GM18502 (cell line): Measurements from ENCODE around the gene KDM2A.
A peak's percentile ranks its signal among the peaks of the same experiment; 100 is the strongest.

Experiments used
- ATAC-seq: cut with Tn5 transposase; IDR thresholded peaks from one replicate; pipeline ENCODE4 v1.9.1; 2021; ENCODE audit warnings: mild to moderate bottlenecking; ENCODE audit not compliant: unreplicated experiment, poor library complexity

Gene KDM2A

DNA sequence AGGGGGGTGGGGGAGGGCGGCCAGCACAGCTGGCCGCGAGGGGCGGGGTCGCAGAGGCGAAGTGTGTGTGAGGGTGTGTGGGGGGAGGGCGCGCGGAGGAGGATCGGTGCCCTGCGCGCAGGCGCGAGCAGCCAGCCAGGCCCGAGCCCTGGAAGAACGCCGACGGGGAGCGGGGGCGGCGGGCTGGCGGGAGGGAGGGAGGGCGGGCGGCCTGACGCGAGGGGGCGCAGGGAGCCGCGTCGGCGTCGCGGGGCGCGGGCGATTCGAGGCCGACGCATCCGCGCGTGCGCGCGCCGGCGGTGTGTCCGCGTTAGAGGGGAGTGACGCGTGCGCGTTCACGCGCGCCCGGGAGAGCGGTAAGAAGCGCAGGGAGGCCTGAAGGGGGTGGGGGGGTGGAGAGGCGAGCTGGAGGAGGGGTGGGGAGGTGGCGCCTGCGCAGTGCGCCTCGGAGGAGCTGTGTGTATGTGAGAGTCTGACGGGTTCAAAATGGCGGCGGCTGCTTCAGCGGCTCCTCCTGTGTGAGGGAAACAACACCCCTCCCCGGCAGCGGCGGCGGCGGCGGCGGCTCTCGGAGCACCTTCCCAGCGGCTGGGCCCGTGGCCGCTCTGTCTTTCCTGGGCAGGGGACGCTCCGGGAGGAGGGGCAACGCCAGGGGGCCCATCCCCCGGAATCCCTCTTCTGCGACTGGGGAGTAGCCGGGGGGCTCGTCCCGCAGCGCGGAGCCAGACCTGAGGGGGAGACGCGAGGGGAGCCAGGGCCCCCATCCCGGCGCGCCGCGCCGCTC lies at the start of gene KDM2A:
KDM2A (plus strand) TSS at position 463 of the 784 bp plus-strand sequence. CDS start 2,054 bp downstream, outside the sequence.
- peak; percentile 68 for ATAC-seq

DNA sequence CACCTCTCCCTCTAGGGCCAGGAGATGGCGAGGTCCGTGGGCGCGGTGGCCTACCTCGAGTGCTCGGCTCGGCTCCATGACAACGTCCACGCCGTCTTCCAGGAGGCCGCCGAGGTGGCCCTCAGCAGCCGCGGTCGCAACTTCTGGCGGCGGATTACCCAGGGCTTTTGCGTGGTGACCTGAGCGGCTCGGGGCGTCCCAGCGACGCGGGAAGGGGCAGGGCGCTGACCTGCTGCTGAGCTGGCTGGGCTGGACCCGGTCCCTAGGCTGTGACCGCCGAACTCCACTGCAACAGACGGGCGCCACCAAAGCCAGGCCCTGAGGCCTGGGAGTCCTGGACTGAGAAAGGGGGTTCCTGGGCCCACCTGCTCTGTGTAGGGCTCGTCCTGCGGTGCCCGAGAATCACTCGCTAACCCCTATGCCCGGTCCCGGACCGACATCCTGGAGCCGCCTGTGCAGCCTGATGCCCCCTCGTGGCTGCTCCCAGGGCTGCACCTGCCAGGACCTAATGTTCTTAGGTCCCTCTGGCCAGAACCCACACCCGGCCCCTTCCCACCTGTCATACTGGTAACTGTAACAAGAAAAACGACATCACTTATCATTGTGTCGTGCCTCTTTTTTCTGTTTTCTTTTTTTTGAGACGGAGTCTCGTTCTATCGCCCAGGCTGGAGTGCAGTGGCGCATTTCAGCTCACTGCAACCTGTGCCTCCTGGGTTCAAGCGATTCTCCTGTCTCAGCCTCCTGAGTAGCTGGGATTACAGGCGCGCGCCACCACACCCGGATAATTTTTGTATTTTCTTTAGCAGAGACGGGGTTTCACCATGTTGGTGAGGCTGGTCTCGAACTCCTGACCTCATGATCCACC lies 47.4 kb upstream of the KDM2A start:
- no peak for ATAC-seq

DNA sequence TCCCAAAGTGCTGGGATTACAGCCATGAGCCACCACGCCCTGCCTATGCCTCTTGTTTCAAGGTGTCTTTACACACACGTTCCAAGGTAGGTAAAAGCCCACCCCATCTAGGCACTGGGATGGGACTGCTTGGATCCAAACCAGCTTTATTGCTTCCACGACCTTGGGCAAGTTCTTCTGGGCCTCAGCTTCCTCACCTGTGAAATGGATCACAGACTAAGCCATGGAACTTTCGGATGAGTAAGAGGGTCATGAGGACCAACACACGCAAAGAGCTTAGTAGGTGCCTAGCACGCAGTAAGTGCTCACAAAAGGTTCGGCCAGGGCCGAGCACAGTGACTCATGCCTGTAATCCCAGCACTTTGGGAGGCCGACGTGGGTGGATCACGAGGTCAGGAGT lies 46.8 kb upstream of the KDM2A start:
- ATAC-seq = no peak

DNA sequence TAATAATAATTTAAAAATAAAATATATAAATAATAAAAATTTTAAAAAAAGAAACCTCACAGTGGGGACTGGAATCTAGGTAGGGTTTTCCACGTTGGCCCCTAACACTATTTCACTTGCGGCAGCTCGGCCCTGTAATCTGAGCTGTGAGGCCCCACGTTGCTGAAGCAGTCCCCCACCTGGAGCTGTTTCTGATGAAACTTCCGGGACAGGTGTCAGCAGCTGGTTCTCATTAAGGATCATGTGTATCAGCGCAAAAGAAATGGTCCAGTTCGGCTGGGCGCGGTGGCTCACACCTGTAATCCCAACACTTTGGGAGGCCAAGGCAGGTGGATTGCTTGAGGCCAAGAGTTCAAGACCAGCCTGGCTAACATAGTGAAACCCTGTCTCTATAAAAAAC lies 45.2 kb upstream of the KDM2A start:
- no peak for ATAC-seq

DNA sequence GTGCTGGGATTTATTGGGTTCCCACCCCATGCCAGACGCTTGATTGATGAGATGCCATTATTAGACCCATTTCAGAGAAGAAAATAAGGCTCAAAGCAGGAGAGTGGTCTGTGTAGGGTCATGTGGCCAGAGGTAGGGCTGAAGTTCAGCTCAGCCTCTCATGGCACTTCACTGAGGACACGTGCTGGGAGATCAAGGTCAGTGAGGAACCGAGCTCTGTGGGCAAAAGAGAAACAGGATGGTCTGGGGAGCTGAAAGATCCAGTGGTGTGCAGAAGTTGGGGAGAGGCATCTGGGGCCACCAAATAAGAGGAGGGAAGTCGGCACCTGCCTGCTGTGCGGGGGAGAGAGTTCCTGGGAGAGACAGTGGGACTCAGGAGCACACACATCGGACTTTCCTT lies 42.9 kb upstream of the KDM2A start:
- ATAC-seq = no peak

DNA sequence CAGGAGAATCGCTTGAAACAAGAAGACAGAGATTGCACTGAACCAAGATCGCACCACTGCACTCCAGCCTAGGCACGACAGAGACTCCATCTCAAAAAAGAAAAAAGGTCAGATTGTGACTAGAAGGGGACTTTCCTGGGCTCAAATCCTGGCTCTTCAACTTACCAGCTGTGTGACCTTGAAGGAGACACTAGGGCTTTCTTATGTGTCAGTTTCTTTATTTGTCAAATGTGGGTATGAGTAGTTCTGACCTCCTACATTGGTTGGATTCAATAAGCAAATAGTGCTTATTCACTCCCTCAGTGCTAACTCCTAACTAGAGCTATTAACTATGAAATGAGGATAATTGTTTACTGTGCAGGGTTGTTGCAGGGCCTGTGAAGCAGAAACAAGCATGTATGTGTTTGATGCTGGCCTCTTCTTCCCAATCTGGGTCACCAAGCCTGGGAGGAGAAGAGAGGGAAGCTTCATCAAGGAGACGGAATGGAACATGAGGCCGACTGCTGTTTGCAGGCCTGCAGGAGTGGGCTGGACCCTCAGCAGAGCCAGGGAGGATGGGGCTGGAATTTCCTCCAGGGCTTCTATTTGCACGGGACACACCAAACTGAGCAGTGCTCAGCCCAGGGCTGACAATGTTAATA lies 39.9 kb upstream of the KDM2A start:
- ATAC-seq = no peak

DNA sequence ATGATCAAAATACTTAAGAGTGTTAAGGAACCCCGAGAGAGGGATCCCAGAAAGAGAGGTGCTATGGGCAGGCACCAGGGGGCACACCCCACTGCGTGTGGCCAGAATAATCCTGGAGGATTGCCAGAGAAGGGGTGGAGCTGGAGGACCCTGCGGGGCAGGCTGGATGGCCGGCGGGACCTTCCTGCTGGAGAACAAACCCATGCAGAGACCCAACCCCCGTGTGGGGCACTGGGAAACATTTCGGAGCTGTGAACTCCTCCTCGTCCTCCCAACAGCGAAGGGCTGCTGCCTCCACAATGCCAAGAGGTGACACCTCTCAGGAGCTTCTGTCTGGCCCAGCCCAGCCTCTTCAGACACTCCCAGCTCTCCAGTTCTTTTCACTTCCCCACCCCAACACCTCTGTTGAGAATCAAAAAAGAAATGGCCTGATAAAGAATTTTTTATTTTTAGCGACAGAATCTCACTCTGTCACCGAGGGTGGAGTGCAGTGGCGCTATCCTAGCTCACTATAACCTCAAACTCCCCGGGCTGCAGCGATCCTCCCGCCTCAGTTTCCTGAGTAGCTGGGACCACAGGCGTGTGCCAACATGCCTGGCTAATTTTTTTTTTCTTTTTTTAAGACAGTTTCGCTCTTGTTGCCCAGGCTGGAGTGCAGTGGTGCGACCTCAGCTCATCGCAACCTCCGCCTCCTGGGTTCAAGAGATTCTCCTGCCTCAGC lies 36.8 kb upstream of the KDM2A start:
- ATAC-seq = no peak

DNA sequence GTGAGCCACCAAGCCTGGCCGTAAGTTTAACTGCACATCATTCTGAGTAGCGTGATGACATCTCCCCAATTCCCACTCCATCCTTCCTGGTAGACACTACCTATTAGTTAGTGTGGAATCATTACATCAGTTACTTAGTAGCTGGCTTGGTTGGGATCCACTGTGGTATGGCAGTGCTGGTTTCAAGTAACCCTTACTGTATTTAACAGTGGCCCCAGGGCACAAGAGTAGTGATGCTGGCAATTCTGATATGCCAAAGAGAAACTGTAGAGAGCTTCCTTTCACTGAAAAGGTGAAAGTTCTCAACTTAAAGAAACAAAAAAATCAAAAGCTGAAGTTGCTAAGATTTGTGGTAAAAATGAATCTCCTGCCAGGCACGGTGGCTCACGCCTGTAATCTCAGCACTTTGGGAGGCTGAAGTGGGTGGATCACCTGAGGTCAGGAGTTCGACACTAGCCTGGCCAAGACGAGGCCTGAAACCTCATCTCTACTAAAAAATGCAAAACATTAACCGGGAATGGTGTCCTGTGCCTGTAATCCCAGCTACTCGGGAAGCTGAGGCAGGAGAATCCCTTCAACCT lies 35.2 kb upstream of the KDM2A start:
- ATAC-seq = no peak

DNA sequence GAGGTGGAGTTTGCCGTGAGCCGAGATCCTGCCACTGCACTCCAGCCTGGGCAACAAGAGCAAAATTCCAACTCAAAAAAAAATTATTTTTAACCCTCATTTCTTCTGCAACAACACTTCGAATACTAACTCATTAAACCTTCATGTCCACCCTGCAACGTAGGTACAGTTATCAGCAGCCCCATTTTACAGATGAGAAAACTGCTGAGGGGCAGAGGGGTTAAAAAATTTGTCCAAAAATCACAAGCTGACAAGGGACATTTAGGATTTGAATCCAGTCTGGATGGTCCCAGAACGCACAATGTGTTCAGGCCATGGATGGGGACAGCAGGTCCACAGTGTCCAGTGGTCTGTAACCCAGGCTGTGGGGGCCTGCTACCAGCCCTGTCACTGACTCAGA lies 33.4 kb upstream of the KDM2A start:
- no peak for ATAC-seq

DNA sequence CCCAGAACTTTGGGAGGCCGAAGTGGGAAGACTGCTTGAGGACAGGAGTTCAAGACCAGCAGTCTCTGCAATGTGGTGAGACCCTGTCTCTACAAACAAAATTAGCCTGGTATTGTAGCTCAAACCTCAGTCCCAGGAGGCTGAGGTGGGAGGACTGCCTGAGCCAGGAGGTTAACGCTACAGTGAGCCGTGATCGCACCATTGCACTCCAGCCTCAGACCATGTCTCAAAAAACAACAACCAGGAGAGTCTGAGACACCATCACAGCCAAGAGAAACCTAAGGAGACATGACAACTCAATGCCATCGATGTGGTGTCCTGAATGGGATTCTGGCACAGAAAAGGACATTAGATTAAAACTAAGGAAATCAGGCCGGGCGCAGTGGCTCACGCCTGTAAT lies 28.3 kb upstream of the KDM2A start:
- ATAC-seq = no peak

DNA sequence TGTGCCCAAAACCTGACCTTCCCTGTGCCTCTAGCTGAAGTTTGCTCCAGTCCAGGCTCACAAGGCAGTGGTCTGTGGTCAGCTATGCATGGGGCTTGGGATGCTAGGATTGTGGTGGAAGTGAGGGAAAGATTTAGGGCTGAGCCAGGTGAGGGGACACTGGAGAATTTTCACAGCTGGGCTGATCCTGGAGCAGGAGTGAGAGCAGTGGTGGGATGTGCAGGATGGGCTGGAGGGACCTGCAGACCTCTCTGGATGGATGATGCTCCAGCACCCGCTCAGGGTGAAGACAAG lies 23.9 kb upstream of the KDM2A start:
- no peak for ATAC-seq

DNA sequence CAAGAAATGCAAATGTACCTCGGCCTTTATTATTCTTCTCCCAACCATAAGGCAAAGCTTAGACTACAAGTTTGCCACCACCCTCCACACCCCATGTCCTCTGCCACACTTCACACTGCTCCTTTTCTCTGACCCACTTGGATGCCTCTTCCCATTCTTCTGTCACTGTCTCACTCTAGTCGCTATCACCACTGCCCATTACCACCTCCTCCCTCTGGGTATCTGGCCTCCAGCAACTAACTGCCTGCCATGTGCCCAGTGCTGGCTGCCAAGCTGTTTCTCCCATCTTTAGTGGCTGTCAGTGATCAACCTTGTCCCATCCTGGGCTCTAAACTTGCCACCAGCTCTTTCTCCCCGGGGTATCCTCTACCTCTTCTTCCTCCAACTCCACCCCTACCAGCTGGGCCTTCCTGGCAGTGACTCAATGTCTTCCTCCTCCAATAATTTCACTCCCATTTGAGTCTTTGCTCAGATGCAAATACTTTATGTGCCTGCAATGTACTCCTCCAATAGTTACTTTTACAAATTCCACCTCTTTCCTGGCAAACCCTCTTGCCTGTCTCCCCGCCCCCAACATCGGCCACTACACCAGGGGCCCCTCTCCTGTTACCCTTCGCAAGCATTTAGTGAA lies 20.1 kb upstream of the KDM2A start:
- no peak for ATAC-seq

DNA sequence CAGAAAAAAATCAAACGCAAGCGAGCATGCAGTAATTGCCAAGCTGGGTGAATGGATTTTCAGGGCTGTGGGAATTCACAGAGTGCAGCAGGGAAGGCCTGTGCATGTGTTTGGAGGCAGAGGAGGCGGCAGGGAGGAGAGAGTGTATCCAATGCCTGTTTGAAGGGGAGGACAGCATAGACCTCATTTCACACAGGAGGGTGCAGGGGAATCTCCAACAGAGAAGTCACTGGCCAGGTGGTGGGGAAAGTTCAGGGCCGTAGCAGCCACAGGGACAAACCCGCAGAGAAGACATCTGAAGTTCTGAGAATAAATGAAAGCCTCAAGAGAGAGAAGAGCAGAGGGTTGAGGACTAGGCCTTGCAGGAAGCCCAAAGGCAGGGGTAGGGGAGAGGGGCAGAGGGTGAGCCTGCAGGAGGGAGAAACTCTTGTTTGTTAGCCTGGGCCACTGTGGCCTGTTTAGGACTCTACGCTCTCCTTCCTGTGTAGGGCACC lies 19.2 kb upstream of the KDM2A start:
- ATAC-seq = no peak

DNA sequence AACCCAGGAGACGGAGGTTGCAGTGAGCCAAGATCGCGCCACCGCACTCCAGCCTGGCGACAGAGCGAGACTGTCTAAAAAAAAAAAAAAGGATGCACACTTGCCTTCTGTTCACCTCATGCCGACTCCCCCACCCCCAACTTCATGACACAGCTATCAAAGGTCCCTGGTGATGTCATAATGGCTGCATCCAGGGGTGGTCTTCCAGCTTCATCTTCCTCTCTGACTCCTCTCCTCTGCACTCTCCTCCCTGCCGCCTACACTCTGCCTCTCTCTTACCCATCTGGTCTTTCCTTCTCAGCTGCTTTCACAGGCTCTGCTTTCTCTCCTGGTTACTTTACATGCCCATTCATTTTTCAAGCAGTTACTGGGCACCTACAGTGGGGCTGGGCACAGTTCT lies 16.4 kb upstream of the KDM2A start:
- ATAC-seq = no peak

DNA sequence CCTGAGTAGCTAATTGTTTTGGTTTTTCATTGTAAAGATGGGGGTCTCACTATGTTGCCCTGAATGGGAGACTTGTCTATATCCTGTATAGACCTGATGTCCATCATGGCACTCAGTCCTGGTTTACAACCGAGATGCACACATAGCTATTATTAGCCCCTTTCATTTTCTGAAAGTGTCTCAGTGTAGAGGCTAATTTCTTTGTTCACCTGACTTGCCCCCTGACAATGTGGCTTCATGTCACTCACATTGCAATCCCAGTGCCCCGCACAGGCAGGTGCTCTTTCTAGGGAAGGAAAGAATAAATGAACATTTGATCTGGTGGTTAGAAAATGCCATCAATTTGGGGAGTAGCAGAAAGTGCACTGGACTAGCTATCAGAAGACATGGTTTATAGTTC lies 13.1 kb upstream of the KDM2A start:
- no peak for ATAC-seq

DNA sequence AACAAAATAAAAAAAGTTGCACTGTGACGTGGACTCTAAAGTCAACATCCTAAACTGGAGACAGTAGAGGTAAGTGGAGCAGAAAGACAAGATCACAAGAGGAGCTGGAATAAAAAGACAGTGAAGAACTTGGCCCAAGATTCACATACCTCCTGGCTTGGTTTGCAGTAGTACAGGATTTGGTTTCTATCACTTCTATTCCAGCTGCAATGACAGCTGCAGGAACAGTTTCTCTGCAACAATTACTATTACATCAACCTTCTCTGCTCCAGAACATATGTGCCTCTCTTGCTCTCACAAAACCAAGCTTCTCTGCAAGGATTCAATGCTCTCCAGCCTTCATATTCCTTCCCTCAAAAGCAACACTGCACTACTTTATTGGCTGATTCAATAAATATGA lies 7.8 kb upstream of the KDM2A start:
- no peak for ATAC-seq

DNA sequence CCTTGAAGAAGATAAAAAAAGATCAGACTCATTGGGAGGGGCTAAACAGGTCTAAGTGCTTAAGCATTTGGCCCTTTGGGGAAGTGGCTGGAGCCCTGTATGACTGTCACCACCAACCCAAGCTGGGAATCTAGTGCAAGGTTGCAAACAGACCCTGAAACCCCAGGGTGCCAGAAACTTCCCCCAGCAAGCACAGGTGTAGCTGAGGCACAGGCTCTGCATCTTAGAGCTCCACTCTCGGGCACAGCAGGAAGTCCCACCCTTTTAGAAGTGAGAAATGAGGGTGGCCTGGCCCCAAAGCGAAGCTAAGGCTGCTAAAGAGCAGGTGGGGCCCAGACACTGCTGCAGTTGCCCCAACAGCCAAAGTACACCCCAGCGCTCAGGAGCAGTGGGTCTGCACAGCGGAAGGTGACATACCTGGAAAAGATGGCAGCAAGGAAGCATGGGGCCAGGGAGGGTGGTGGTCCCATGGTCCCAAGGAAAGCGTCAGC lies 5.8 kb upstream of the KDM2A start:
- peak; percentile 78 for ATAC-seq

DNA sequence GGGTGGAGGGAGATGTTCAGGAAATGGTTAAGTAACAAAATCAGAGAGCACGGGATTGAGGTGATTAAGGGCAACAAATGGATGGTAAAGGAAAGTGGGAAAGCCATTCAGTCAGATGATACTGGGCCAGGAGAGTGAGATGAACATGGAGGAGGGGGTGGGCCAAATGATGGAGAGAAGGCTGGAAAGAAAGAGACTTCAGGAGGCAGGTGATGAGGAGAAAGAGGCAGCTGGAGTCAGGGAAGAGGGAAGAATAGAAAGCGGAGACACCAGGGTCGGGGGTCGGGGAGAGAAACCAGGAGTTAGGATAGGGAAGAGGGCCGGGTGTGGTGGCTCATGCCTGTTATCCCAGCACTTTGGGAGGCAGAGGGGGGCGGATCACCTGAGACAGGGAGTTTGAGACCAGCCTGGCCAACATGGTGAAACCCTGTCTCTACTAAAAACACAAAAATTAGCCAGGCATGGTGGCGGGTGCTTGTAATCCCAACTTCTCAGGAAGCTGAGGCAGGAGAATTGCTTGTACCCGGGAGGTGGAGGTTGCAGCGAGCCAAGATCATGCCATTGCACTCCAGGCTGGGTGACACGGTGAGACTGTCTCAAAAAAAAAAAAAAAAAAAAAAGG lies 4.7 kb upstream of the KDM2A start:
- no peak for ATAC-seq

DNA sequence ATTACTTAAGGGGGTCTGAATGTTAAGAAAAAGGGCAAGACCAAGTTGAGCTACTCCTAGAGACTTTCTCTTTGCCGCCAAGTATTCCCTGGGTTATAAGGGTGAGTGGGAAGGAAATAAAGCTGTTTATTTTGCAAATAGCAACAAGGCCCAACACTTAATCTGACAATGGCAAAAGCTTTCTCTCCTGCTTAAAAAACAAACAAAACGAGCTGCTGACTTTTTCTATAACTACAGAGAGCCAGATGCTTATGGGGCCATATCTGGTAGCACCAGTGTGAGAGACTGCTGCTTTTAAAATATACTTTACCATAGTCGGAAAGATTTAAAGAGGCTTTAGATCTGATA lies 2.3 kb upstream of the KDM2A start:
- ATAC-seq = no peak
